GM12878 (cell line): ENCODE results near the gene TLX1.

Experiments used
- EP300 ChIP-seq, 2 experiments: fragments of 150-350 bp in 1 of 2; IDR thresholded peaks; 2 replicates each; pipeline ENCODE4 v1.6.1; 2011 to 2012; ENCODE audit warnings: low read depth in 2 of 2, low read length in 2 of 2, borderline replicate concordance in 1 of 2, improper control_type of control experiment in 1 of 2, inconsistent platforms in 1 of 2; ENCODE audit not compliant: control insufficient read depth in 1 of 2
- SP1 ChIP-seq: IDR thresholded peaks from one replicate; pipeline ENCODE4 v1.6.1; 2011; ENCODE audit warnings: low read depth, low read length

- no peak for TF ChIP-seq SP1
- TF ChIP-seq EP300 (IDR thresholded peaks at IDR 0.05; ENCODE audit: borderline replicate concordance in 1 of 2, control insufficient read depth in 1 of 2, low read depth in 2 of 2, low read length in 2 of 2), result no peak
Observed at GRCh38 chr10:101161494-101162299, 30.6 kb downstream of the TLX1 start.
